H1 (cell line): ENCODE measurements around the gene EN1. TPM values are rescaled to one million over a fixed set of nuclear protein-coding genes. Genes with fewer than 3 reads are reported as not detected.

ENCODE experiments used
- CTCF ChIP-seq, 3 experiments: IDR thresholded peaks; 1 replicate in 2 of 3; 2 replicates in 1 of 3; pipeline versions ENCODE4 v1.5.1 to v1.6.1; 2011; ENCODE audit warnings: low read length in 3 of 3, mild to moderate bottlenecking in 3 of 3, inconsistent platforms in 2 of 3, low read depth in 1 of 3, moderate library complexity in 1 of 3; ENCODE audit not compliant: insufficient read depth in 1 of 3; ENCODE audit errors: control extremely low read depth in 1 of 3
- NRF1 ChIP-seq: IDR thresholded peaks from 2 replicates; pipeline ENCODE4 v1.6.1; 2011; ENCODE audit warnings: mild to moderate bottlenecking, low read depth, low read length, improper control_type of control experiment
- polyA plus RNA-seq, 7 experiments: library from polyadenylated mRNA; depleted of rRNA in 3 of 7; stranded (reverse) in 5 of 7; unstranded in 2 of 7; fragments of >200 nt in 5 of 7; fragments of 200-250 nt in 2 of 7; gene quantifications; 1 replicate in 5 of 7; 2 replicates in 1 of 7; 4 replicates in 1 of 7; pipeline versions ENCODE4 v1.2.1 to v1.2.3, GENCODE V29; 2011 to 2013; ENCODE audit warnings: missing spikeins in 2 of 7, mixed read lengths in 2 of 7
- total RNA-seq: library from RNA; stranded (reverse); fragmentation: NEBNext Ultra II Directional; extraction: Animal tissue kit (Norgen Biotek cat#: 25700); gene quantifications from 2 replicates; pipeline ENCODE4 v1.2.1, GENCODE V29; 2021

Gene EN1
- total and polyA plus RNA-seq, 2 of the 8 experiments (the other 6 are each of a cell fraction or from before 2014, with no cell fraction given) = not detected

DNA sequence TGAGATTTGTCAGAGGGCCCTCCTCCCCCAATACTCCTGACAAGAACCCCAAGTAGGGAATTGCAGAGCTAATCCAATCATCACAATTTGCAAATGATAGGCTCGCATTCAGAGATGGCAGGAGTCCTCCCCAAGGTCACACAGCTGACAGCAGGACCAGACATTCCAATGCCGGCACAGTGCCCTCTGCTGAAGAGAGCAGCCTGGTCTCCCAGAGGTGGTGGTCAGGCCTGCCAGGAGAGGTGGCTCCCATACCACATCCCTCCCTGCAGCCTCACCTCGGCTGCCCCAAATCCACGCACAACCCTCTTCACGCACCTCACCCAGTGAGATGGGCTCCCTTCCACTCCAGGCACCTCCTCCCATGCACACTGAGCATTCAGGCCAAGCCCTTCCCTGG, 25.4 kb downstream of the EN1 start (continued):
- TF ChIP-seq NRF1 (no peak), CTCF (IDR thresholded peaks at IDR 0.05; ENCODE audit: control extremely low read depth in 1 of 3, insufficient read depth in 1 of 3, low read depth in 1 of 3, low read length in 3 of 3) (peak in 2 of 3 experiments; percentile 22 to 31; a peak in 2 of 4 replicates)
